ENCODE measurements around the gene C10orf90. TPM values are rescaled to one million over a fixed set of nuclear protein-coding genes. Genes with fewer than 3 reads are reported as not detected.
"Not testable (repeated sequence)": the region's sequence is repeated elsewhere in the genome, so short reads cannot be mapped to it uniquely, and the experiment has no call there.

C10orf90 gene
- polyA plus RNA-seq, 4 donors = not detected

- FAIRE-seq = no peak
- no peaks in the 10 kb centered on the region for H3K36me3 ChIP-seq (ENCODE audit: control insufficient read depth in 3 of 3, insufficient read depth in 2 of 3, low read depth in 1 of 3, low read length in 3 of 3)
Observed at GRCh38 chr10:126565441-126565840, 105.1 kb downstream of the C10orf90 start.

GRCh38 chr10:126564326-126564888 lies 106.1 kb downstream of the C10orf90 start:
- H3K27ac ChIP-seq (ENCODE audit: low read depth in 1 of 3, low read length in 2 of 3) = no peak overlapping the region
- DNase-seq = no peak
- no peak for FAIRE-seq
- peaks cover 0 to 2% (median 0%) of the 10 kb centered on the region in 3 donors for H3K27me3 ChIP-seq (ENCODE audit: control insufficient read depth in 3 of 3, insufficient read depth in 3 of 3, low read length in 3 of 3)
- WGBS, 3 donors = 71 to 74% (median 73%) methylated on average over 4 of the region's 4 CpGs
- no peak overlapping the region for H3K4me3 ChIP-seq (ENCODE audit: low read depth in 1 of 3, low read length in 3 of 3)
- H3K36me3 ChIP-seq (ENCODE audit: control insufficient read depth in 3 of 3, insufficient read depth in 2 of 3, low read depth in 1 of 3, low read length in 3 of 3) = no peaks in the 10 kb centered on the region
- H3K4me1 ChIP-seq (ENCODE audit: control insufficient read depth in 3 of 3, insufficient read depth in 2 of 3, low read depth in 1 of 3, low read length in 2 of 3) = no peaks in the 10 kb centered on the region
- H3K9me3 ChIP-seq (ENCODE audit: control insufficient read depth in 2 of 2, insufficient read depth in 1 of 2, low read depth in 1 of 2, low read length in 1 of 2) = no peaks in the 10 kb centered on the region

More at GRCh38 chr10:126565441-126565840, 105.1 kb downstream of the C10orf90 start:
- 67 to 74% (median 70%) methylated on average over 7 of the region's 7 CpGs for WGBS, 3 donors
- H3K4me3 ChIP-seq (ENCODE audit: low read depth in 1 of 3, low read length in 3 of 3) = no peak overlapping the region
- H3K27ac ChIP-seq (ENCODE audit: low read depth in 1 of 3, low read length in 2 of 3) = no peak overlapping the region
- peaks cover 0 to 2% (median 0%) of the 10 kb centered on the region in 3 donors for H3K27me3 ChIP-seq (ENCODE audit: control insufficient read depth in 3 of 3, insufficient read depth in 3 of 3, low read length in 3 of 3)
- no peaks in the 10 kb centered on the region for H3K9me3 ChIP-seq (ENCODE audit: control insufficient read depth in 2 of 2, insufficient read depth in 1 of 2, low read depth in 1 of 2, low read length in 1 of 2)
- no peaks in the 10 kb centered on the region for H3K4me1 ChIP-seq (ENCODE audit: control insufficient read depth in 3 of 3, insufficient read depth in 2 of 3, low read depth in 1 of 3, low read length in 2 of 3)
- DNase-seq = no peak

GRCh38 chr10:126563361-126563760 lies 107.1 kb downstream of the C10orf90 start:
- DNase-seq = no peak
- WGBS, 3 donors = 60 to 85% (median 71%) methylated on average over 3 of the region's 3 CpGs
- Histone ChIP-seq H3K4me1 (ENCODE audit: control insufficient read depth in 3 of 3, insufficient read depth in 2 of 3, low read depth in 1 of 3, low read length in 2 of 3) (no peaks in the 10 kb centered on the region), H3K9me3 (ENCODE audit: control insufficient read depth in 2 of 2, insufficient read depth in 1 of 2, low read depth in 1 of 2, low read length in 1 of 2) (no peaks in the 10 kb centered on the region), H3K27ac (ENCODE audit: low read depth in 1 of 3, low read length in 2 of 3) (no peak overlapping the region), H3K36me3 (ENCODE audit: control insufficient read depth in 3 of 3, insufficient read depth in 2 of 3, low read depth in 1 of 3, low read length in 3 of 3) (no peaks in the 10 kb centered on the region), H3K27me3 (ENCODE audit: control insufficient read depth in 3 of 3, insufficient read depth in 3 of 3, low read length in 3 of 3) (peaks cover 0 to 2% (median 0%) of the 10 kb centered on the region in 3 donors), H3K4me3 (ENCODE audit: low read depth in 1 of 3, low read length in 3 of 3) (no peak overlapping the region)
- FAIRE-seq = no peak

- DNase-seq (no peak), FAIRE-seq (no peak)
- H3K36me3 ChIP-seq (ENCODE audit: control insufficient read depth in 3 of 3, insufficient read depth in 2 of 3, low read depth in 1 of 3, low read length in 3 of 3) = no peaks in the 10 kb centered on the region
- no peak overlapping the region for H3K4me3 ChIP-seq (ENCODE audit: low read depth in 1 of 3, low read length in 3 of 3)
- no peaks in the 10 kb centered on the region for H3K9me3 ChIP-seq (ENCODE audit: control insufficient read depth in 2 of 2, insufficient read depth in 1 of 2, low read depth in 1 of 2, low read length in 1 of 2)
- peaks cover 0 to 2% (median 0%) of the 10 kb centered on the region in 3 donors for H3K27me3 ChIP-seq (ENCODE audit: control insufficient read depth in 3 of 3, insufficient read depth in 3 of 3, low read length in 3 of 3)
- WGBS, 3 donors = 60 to 76% (median 72%) methylated on average over 13 of the region's 13 CpGs
- H3K4me1 ChIP-seq (ENCODE audit: control insufficient read depth in 3 of 3, insufficient read depth in 2 of 3, low read depth in 1 of 3, low read length in 2 of 3) = no peaks in the 10 kb centered on the region
- no peak overlapping the region for H3K27ac ChIP-seq (ENCODE audit: low read depth in 1 of 3, low read length in 2 of 3)
Observed at GRCh38 chr10:126561921-126562680, 108.4 kb downstream of the C10orf90 start.

GRCh38 chr10:126561294-126561920 lies 109.1 kb downstream of the C10orf90 start:
- DNase-seq (no peak), FAIRE-seq (no peak)
- Histone ChIP-seq H3K4me3 (ENCODE audit: low read depth in 1 of 3, low read length in 3 of 3) (no peak overlapping the region), H3K4me1 (ENCODE audit: control insufficient read depth in 3 of 3, insufficient read depth in 2 of 3, low read depth in 1 of 3, low read length in 2 of 3) (no peaks in the 10 kb centered on the region), H3K27me3 (ENCODE audit: control insufficient read depth in 3 of 3, insufficient read depth in 3 of 3, low read length in 3 of 3) (no peaks in the 10 kb centered on the region), H3K27ac (ENCODE audit: low read depth in 1 of 3, low read length in 2 of 3) (no peak overlapping the region), H3K36me3 (ENCODE audit: control insufficient read depth in 3 of 3, insufficient read depth in 2 of 3, low read depth in 1 of 3, low read length in 3 of 3) (no peaks in the 10 kb centered on the region), H3K9me3 (ENCODE audit: control insufficient read depth in 2 of 2, insufficient read depth in 1 of 2, low read depth in 1 of 2, low read length in 1 of 2) (no peaks in the 10 kb centered on the region)
- WGBS, 3 donors = 40 to 46% (median 42%) methylated on average over 10 of the region's 10 CpGs

- Histone ChIP-seq H3K4me3 (ENCODE audit: low read depth in 1 of 3, low read length in 3 of 3) (no peak overlapping the region), H3K36me3 (ENCODE audit: control insufficient read depth in 3 of 3, insufficient read depth in 2 of 3, low read depth in 1 of 3, low read length in 3 of 3) (no peaks in the 10 kb centered on the region), H3K9me3 (ENCODE audit: control insufficient read depth in 2 of 2, insufficient read depth in 1 of 2, low read depth in 1 of 2, low read length in 1 of 2) (no peaks in the 10 kb centered on the region), H3K27me3 (ENCODE audit: control insufficient read depth in 3 of 3, insufficient read depth in 3 of 3, low read length in 3 of 3) (no peaks in the 10 kb centered on the region), H3K4me1 (ENCODE audit: control insufficient read depth in 3 of 3, insufficient read depth in 2 of 3, low read depth in 1 of 3, low read length in 2 of 3) (no peaks in the 10 kb centered on the region), H3K27ac (ENCODE audit: low read depth in 1 of 3, low read length in 2 of 3) (no peak overlapping the region)
- DNase-seq (no peak), FAIRE-seq (no peak)
- WGBS, 3 donors = 29 to 53% (median 33%) methylated on average over 1 of the region's 1 CpG
Observed at GRCh38 chr10:126558881-126559280, 111.6 kb downstream of the C10orf90 start.

GRCh38 chr10:126551202-126551601 lies 119.3 kb downstream of the C10orf90 start:
- FAIRE-seq = no peak
- H3K27me3 ChIP-seq (ENCODE audit: control insufficient read depth in 3 of 3, insufficient read depth in 3 of 3, low read length in 3 of 3) = no peaks in the 10 kb centered on the region
- H3K9me3 ChIP-seq (ENCODE audit: control insufficient read depth in 2 of 2, insufficient read depth in 1 of 2, low read depth in 1 of 2, low read length in 1 of 2) = no peaks in the 10 kb centered on the region
- H3K4me3 ChIP-seq (ENCODE audit: low read depth in 1 of 3, low read length in 3 of 3) = no peak overlapping the region
- H3K27ac ChIP-seq (ENCODE audit: low read depth in 1 of 3, low read length in 2 of 3) = no peak overlapping the region
- DNase-seq = no peak
- H3K36me3 ChIP-seq (ENCODE audit: control insufficient read depth in 3 of 3, insufficient read depth in 2 of 3, low read depth in 1 of 3, low read length in 3 of 3) = no peaks in the 10 kb centered on the region
- H3K4me1 ChIP-seq (ENCODE audit: control insufficient read depth in 3 of 3, insufficient read depth in 2 of 3, low read depth in 1 of 3, low read length in 2 of 3) = no peaks in the 10 kb centered on the region

GRCh38 chr10:126550586-126550985 lies 119.9 kb downstream of the C10orf90 start:
- H3K4me3 ChIP-seq (ENCODE audit: low read depth in 1 of 3, low read length in 3 of 3); H3K27ac ChIP-seq (ENCODE audit: low read depth in 1 of 3, low read length in 2 of 3); DNase-seq; H3K27me3 ChIP-seq (ENCODE audit: control insufficient read depth in 3 of 3, insufficient read depth in 3 of 3, low read length in 3 of 3); H3K4me1 ChIP-seq (ENCODE audit: control insufficient read depth in 3 of 3, insufficient read depth in 2 of 3, low read depth in 1 of 3, low read length in 2 of 3); H3K9me3 ChIP-seq (ENCODE audit: control insufficient read depth in 2 of 2, insufficient read depth in 1 of 2, low read depth in 1 of 2, low read length in 1 of 2); H3K36me3 ChIP-seq (ENCODE audit: control insufficient read depth in 3 of 3, insufficient read depth in 2 of 3, low read depth in 1 of 3, low read length in 3 of 3); FAIRE-seq: not testable (repeated sequence)
- WGBS, 3 donors = 64 to 66% (median 65%) methylated on average over 4 of the region's 4 CpGs
